GM21786 (cell line): ENCODE data around the gene IL2RA.
"Not testable (repeated sequence)": the region's sequence is repeated elsewhere in the genome, so short reads cannot be mapped to it uniquely, and the experiment has no call there.

Experiments used
- ATAC-seq: cut with Tn5 transposase; IDR thresholded peaks from one replicate; pipeline ENCODE4 v1.9.1; 2021; ENCODE audit not compliant: unreplicated experiment

The IL2RA gene

GRCh38 chr10:5963071-5963470 is 99.1 kb downstream of the IL2RA start:
- no peak for ATAC-seq

- ATAC-seq, result not testable (repeated sequence)
Observed at GRCh38 chr10:5962358-5962940, 99.7 kb downstream of the IL2RA start.

- no peak for ATAC-seq
Observed at GRCh38 chr10:5961405-5962100, 100.6 kb downstream of the IL2RA start.

- not testable (repeated sequence) for ATAC-seq
Observed at GRCh38 chr10:5960973-5961275, 101.2 kb downstream of the IL2RA start.
